ENCODE data around the gene FETUB.
A peak's percentile ranks its signal among the peaks of the same experiment; 100 is the strongest.
"Not testable (repeated sequence)": the region's sequence is repeated elsewhere in the genome, so short reads cannot be mapped to it uniquely, and the experiment has no call there.

FETUB gene

GRCh38 chr3:186683979-186684378, 43.8 kb downstream of the FETUB start:
- DNase-seq = no peak

DNA sequence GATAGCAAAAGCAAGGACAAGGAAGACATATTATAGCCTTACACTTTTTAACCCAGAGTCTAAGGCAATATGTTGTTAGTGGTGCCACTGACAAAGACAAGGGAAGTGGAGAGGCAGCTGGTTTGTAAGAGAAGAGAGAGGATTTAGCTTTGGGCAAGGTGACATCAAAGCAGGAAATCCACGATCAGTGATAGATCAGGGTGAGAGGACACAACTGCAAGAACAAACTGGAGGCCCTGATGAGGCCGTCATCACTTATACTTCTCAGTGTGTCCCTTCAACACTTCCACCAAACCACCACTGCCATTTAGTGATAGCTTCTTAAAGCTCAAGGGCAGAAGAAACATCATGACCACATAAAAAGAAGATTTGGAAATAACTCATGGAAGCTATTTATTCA, 46.3 kb downstream of the FETUB start:
- peak; percentile 4 for DNase-seq

- no peak for DNase-seq
Observed at GRCh38 chr3:186687120-186687651, 47.0 kb downstream of the FETUB start.

GRCh38 chr3:186690304-186690703, 50.1 kb downstream of the FETUB start:
- not testable (repeated sequence) for DNase-seq

GRCh38 chr3:186691676-186692075, 51.5 kb downstream of the FETUB start:
- DNase-seq = no peak

GRCh38 chr3:186693843-186694242, 53.6 kb downstream of the FETUB start:
- DNase-seq = no peak

DNA sequence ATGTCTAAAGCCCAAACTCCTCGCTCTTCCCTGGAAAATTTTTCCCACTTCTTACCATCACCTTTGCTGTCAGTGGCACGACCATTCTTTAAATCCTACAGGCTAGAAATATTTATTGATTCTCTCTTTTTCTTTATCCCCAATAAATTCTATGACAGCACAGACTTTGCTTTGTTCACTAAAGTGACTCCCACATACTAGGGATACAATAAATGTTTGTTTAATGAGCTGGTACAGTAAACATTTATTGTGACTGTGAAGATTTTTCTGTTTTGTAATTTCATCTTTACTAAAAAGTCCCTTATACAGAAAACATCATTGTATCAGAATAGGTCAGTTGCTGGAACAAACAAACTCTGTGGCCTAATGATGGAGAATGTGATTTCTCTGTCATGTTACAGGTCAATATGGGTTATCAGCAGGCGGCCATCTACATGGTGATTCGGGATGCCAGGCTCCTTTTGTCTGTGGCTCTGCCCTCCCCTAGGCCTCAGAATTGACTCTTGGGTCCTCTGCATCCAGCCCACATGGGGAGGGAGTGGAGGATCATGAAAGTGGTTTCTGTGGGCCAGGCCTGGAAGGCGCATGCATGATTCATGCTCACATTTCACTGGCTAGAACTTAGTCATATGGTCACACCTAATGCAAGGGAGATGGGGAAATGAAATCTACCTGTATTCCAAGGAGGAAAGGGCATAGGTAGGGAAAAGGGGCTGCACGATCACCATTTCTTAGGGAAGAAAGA, 54.3 kb downstream of the FETUB start:
- no peak for DNase-seq

GRCh38 chr3:186696522-186696921, 56.3 kb downstream of the FETUB start:
- no peak for DNase-seq

DNA sequence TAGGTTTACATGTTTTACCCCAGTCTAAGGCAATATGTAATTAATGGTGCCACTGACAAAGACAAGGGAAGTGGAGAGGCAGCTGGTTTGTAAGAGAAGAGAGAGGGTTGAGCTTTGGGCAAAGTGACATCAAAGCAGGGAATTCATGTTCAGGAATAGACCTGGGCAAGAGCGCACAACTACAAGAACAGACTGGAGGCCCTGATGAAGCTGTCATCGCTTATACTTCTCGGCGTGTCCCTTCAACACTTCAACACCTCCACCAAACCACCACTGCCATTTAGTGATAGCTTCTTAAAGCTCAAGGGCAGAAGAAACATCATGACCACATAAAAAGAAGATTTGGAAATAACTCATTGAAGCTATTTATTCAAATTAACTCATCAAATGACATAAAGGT, 57.3 kb downstream of the FETUB start:
- DNase-seq = no peak

- no peak for DNase-seq
Observed at GRCh38 chr3:186700267-186700666, 60.1 kb downstream of the FETUB start.

DNA sequence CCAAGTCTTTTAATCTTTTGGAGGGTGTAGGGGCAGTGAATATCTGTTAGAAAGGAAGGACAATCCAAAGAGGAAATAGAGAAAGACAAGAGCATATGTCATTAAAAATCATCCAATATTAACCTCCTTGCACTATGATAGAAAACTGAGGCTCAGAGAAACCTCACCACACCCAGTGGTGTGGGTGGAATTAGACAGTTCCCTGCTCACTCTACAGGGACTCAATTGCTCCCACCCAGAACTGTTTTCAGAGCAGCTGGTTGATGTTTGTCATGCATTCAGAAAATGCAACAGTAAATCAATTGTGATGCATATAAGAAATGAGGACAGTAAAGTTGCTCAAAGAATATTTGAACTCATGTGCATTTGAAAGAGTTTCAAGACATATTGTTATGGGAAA, 62.3 kb downstream of the FETUB start:
- DNase-seq = not testable (repeated sequence)
